IMR-90 (cell line): ENCODE results near the gene IRX1. TPM values are rescaled to one million over a fixed set of nuclear protein-coding genes. Genes with fewer than 3 reads are reported as not detected.

Source experiments
- ATAC-seq: fragments of 200-7000 bp; cut with Tn5 transposase; 2 replicates; pipeline ENCODE4 v1.9.1; 2020; ENCODE audit warnings: low read depth, mild to moderate bottlenecking, moderate library complexity
- BruUV-seq: library from RNA; stranded (reverse); fragments of 400-500 nt; replicated peaks from 2 replicates; lab custom pipeline; 2021; lab: Mats Ljungman, UMichigan
- CTCF ChIA-PET: fragments of 300-600 bp; formaldehyde crosslinking; extraction: SDS; loops from one replicate; lab custom pipeline; 2021; ENCODE audit warnings: antibody characterized with exemption; lab: Yijun Ruan, JAX
- POLR2A ChIA-PET: fragments of 300-600 bp; sonication (Branson Sonifier 250); formaldehyde crosslinking; loops from one replicate; lab custom pipeline; 2022; ENCODE audit warnings: antibody characterized with exemption; ENCODE audit not compliant: unreplicated experiment; lab: Charles Lee
- DNase-seq: peaks from one replicate; pipeline ENCODE4 v3.0.0; 2013
- H2AFZ ChIP-seq: replicated peaks from 2 replicates; pipeline ENCODE3; 2013; ENCODE audit warnings: low read length, mild to moderate bottlenecking; ENCODE audit not compliant: poor library complexity
- H2AK5ac ChIP-seq: 2 replicates; pipeline ENCODE4 v1.6.1; 2013; ENCODE audit warnings: low read depth, low read length, inconsistent platforms
- H2AK9ac ChIP-seq: replicated peaks from 2 replicates; pipeline ENCODE3; 2013; ENCODE audit warnings: mild to moderate bottlenecking, low read depth, low read length, moderate library complexity; ENCODE audit not compliant: poor library complexity
- H2BK120ac ChIP-seq: 2 replicates; pipeline ENCODE4 v1.6.1; 2013; ENCODE audit warnings: low read depth, low read length, inconsistent platforms
- H2BK15ac ChIP-seq: 3 replicates; pipeline ENCODE4 v1.6.1; 2013; ENCODE audit warnings: low read depth, low read length, inconsistent platforms
- H2BK20ac ChIP-seq: 2 replicates; pipeline ENCODE4 v1.6.1; 2013; ENCODE audit warnings: low read depth, mild to moderate bottlenecking, inconsistent platforms, low read length, moderate library complexity
- H2BK5ac ChIP-seq: 2 replicates; pipeline ENCODE4 v1.6.1; 2013; ENCODE audit warnings: mild to moderate bottlenecking, low read depth, low read length, inconsistent platforms; ENCODE audit not compliant: poor library complexity, severe bottlenecking
- H3K14ac ChIP-seq: replicated peaks from 2 replicates; pipeline ENCODE4 v1.6.1; 2013; ENCODE audit warnings: low read depth, low read length, inconsistent platforms
- H3K18ac ChIP-seq: 2 replicates; pipeline ENCODE4 v1.6.1; 2013; ENCODE audit warnings: low read depth, low read length, control low read depth
- H3K23ac ChIP-seq: 2 replicates; pipeline ENCODE4 v1.6.1; 2013; ENCODE audit warnings: low read depth, low read length, inconsistent platforms
- H3K27ac ChIP-seq: 2 replicates; pipeline ENCODE4 v1.5.1; 2013; ENCODE audit warnings: mild to moderate bottlenecking, control low read depth, low read length; ENCODE audit not compliant: insufficient read depth
- H3K27me3 ChIP-seq: 2 replicates; pipeline ENCODE4 v1.6.1; 2013; ENCODE audit warnings: low read length; ENCODE audit not compliant: control insufficient read depth, insufficient read depth
- H3K36me3 ChIP-seq: 2 replicates; pipeline ENCODE4 v1.6.1; 2013; ENCODE audit warnings: low read length, mixed read lengths; ENCODE audit not compliant: control insufficient read depth, insufficient read depth
- H3K4ac ChIP-seq: 2 replicates; pipeline ENCODE4 v1.6.1; 2013; ENCODE audit warnings: low read depth, low read length, inconsistent platforms
- H3K4me1 ChIP-seq: 2 replicates; pipeline ENCODE4 v1.6.1; 2013; ENCODE audit warnings: low read length, mixed read lengths; ENCODE audit not compliant: control insufficient read depth, insufficient read depth
- H3K4me2 ChIP-seq: 2 replicates; pipeline ENCODE4 v1.6.1; 2013; ENCODE audit warnings: low read depth, mild to moderate bottlenecking, control low read depth, low read length, moderate library complexity
- H3K4me3 ChIP-seq: 2 replicates; pipeline ENCODE4 v1.5.1; 2013; ENCODE audit warnings: low read depth, mild to moderate bottlenecking, control low read depth, low read length, moderate library complexity; ENCODE audit not compliant: insufficient read depth
- H3K56ac ChIP-seq: 2 replicates; pipeline ENCODE4 v1.6.1; 2013; ENCODE audit warnings: low read length, inconsistent platforms; ENCODE audit not compliant: insufficient read depth; ENCODE audit errors: extremely low read depth
- H3K79me1 ChIP-seq, 2 experiments: 2 replicates each; pipeline ENCODE4 v1.6.1; 2013; ENCODE audit warnings: low read length in 2 of 2, inconsistent platforms in 1 of 2, low read depth in 1 of 2
- H3K9ac ChIP-seq: 2 replicates; pipeline ENCODE4 v1.6.1; 2013; ENCODE audit warnings: low read depth, low read length, control low read depth
- H3K9me1 ChIP-seq: 2 replicates; pipeline ENCODE4 v1.6.1; 2013; ENCODE audit warnings: low read length, inconsistent platforms; ENCODE audit not compliant: insufficient read depth
- H3K9me3 ChIP-seq: 2 replicates; pipeline ENCODE4 v1.6.1; 2013; ENCODE audit warnings: low read length; ENCODE audit not compliant: control insufficient read depth, insufficient read depth
- H4K20me1 ChIP-seq: 2 replicates; pipeline ENCODE4 v1.6.1; 2013; ENCODE audit warnings: low read length, inconsistent platforms; ENCODE audit not compliant: insufficient read depth
- H4K5ac ChIP-seq: 2 replicates; pipeline ENCODE4 v1.6.1; 2013; ENCODE audit warnings: mild to moderate bottlenecking, low read depth, low read length, control low read depth
- H4K8ac ChIP-seq, 2 experiments: 2 replicates each; pipeline ENCODE4 v1.6.1; 2013; ENCODE audit warnings: low read depth in 2 of 2, low read length in 2 of 2, control low read depth in 1 of 2, inconsistent platforms in 1 of 2
- H4K91ac ChIP-seq: 2 replicates; pipeline ENCODE4 v1.6.1; 2013; ENCODE audit warnings: low read depth, low read length, inconsistent platforms; ENCODE audit not compliant: insufficient read depth
- BHLHE40 ChIP-seq: fragments of 150-350 bp; IDR thresholded peaks from 2 replicates; pipeline ENCODE4 v1.6.1; 2016; ENCODE audit warnings: mild to moderate bottlenecking, low read depth, low read length
- CEBPB ChIP-seq: IDR thresholded peaks from 2 replicates; pipeline ENCODE4 v1.6.1; 2012; ENCODE audit warnings: low read depth, low read length, improper control_type of control experiment
- CHD1 ChIP-seq: IDR thresholded peaks from 2 replicates; pipeline ENCODE4 v1.6.1; 2012; ENCODE audit warnings: low read depth, low read length, improper control_type of control experiment
- FOS ChIP-seq: fragments of 150-350 bp; IDR thresholded peaks from 2 replicates; pipeline ENCODE4 v1.6.1; 2016; ENCODE audit warnings: low read depth, low read length
- MAFK ChIP-seq: IDR thresholded peaks from 2 replicates; pipeline ENCODE4 v1.6.1; 2012; ENCODE audit warnings: low read depth, low read length, improper control_type of control experiment
- MAZ ChIP-seq: IDR thresholded peaks from 2 replicates; pipeline ENCODE4 v1.6.1; 2012; ENCODE audit warnings: low read depth, mild to moderate bottlenecking, low read length, improper control_type of control experiment, moderate library complexity, borderline replicate concordance
- MXI1 ChIP-seq: IDR thresholded peaks from 2 replicates; pipeline ENCODE4 v1.6.1; 2012; ENCODE audit warnings: low read depth, mild to moderate bottlenecking, low read length, moderate library complexity, borderline replicate concordance
- NFE2L2 ChIP-seq: fragments of 150-350 bp; IDR thresholded peaks from 2 replicates; pipeline ENCODE4 v1.6.1; 2016; ENCODE audit warnings: low read depth, mild to moderate bottlenecking, low read length
- POLR2A ChIP-seq: IDR thresholded peaks from 2 replicates; pipeline ENCODE4 v1.6.1; 2012; ENCODE audit warnings: mild to moderate bottlenecking, low read depth, low read length
- RAD21 ChIP-seq: IDR thresholded peaks from 2 replicates; pipeline ENCODE4 v1.6.1; 2012; ENCODE audit warnings: low read length, improper control_type of control experiment
- RCOR1 ChIP-seq: IDR thresholded peaks from 2 replicates; pipeline ENCODE4 v1.6.1; 2012; ENCODE audit warnings: mild to moderate bottlenecking, low read length, improper control_type of control experiment; ENCODE audit not compliant: insufficient replicate concordance
- RFX5 ChIP-seq: IDR thresholded peaks from 2 replicates; pipeline ENCODE4 v1.8.0; 2012; ENCODE audit warnings: low read depth, mild to moderate bottlenecking, low read length, moderate library complexity
- SMC3 ChIP-seq: fragments of 150-350 bp; IDR thresholded peaks from 2 replicates; pipeline ENCODE4 v1.6.1; 2016; ENCODE audit warnings: low read depth, mild to moderate bottlenecking, antibody characterized with exemption, low read length, moderate library complexity
- WGBS, 2 experiments: methylation state at CpG; one replicate each; pipeline versions ENCODE4 v1.1.5 to v1.1.7; 2013; ENCODE audit warnings: missing lambda C conversion rate in 2 of 2; ENCODE audit not compliant: insufficient read length in 1 of 2; ENCODE audit errors: extremely low coverage in 2 of 2; 5-methylcytosine and 5-hydroxymethylcytosine counted together
- dilution Hi-C: fragments of 300-500 bp; cut with HindIII; formaldehyde crosslinking; loops from one replicate; pipeline ENCODE4 v1.14.3; 2018; ENCODE audit warnings: low sequenced_read_pairs; ENCODE audit not compliant: unreplicated experiment
- in situ Hi-C: fragments of 300-500 bp; cut with MboI; formaldehyde crosslinking; loops from 3 replicates; pipeline ENCODE4 v1.14.3; 2019; ENCODE audit warnings: low sequenced_read_pairs, inconsistent platforms, mixed read lengths
- intact Hi-C: fragments of 100-400 bp; cut with micrococcal nuclease; formaldehyde crosslinking; loops from 2 replicates; pipeline ENCODE4 v1.10.0; 2022
- polyA plus RNA-seq, 3 experiments: library from polyadenylated mRNA; depleted of rRNA; stranded (reverse); fragments of >200 nt; gene quantifications; 2 replicates each; pipeline ENCODE4 v1.2.3, GENCODE V29; 2012; ENCODE audit warnings: low replicate concordance in 1 of 3
- total RNA-seq: library from RNA; depleted of rRNA; stranded (reverse); fragments of >200 nt; gene quantifications from 2 replicates; pipeline ENCODE4 v1.2.3, GENCODE V29; 2012
- TF ChIP-seq, protein P1 (sequence below): fragments of 150-350 bp; IDR thresholded peaks from 2 replicates; pipeline ENCODE4 v1.6.1; 2016; ENCODE audit warnings: low read depth, mild to moderate bottlenecking, low read length, moderate library complexity, borderline replicate concordance
- TF ChIP-seq, protein P2 (sequence below): fragments of 150-350 bp; IDR thresholded peaks from 2 replicates; pipeline ENCODE4 v1.6.1; 2017; ENCODE audit warnings: mild to moderate bottlenecking, antibody characterized with exemption, low read length, low read depth

IRX1 gene
- total and polyA plus RNA-seq, 2 of the 4 experiments (the other 2 are of a cell fraction), result not detected

DNA sequence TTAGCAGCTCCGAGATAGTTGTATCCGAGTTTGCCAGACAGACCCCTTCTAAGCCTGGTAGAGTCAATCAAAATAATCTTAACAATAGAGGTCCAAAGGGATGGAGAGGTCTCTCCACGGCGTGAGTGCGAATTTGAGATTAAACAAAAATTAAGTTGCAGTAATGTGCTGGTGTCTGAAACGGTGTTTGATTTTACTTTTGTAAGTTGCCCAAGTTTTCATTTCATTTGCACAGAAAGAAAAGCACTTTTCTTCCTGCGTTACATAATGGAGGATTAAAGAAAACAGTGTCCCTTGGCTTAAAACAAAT lies 1.2 kb downstream of the IRX1 start:
- no peaks in the 10 kb centered on the region for H4K20me1 ChIP-seq
- no peak overlapping the region for H3K4me2 ChIP-seq
- BruUV-seq, result no TSS peak

More for the DNA sequence above, 1.2 kb downstream of the IRX1 start:
- DNase-seq, result no peak
- ChIA-PET CTCF (no interaction called here), POLR2A (no interaction called here)
- no peak overlapping the region for H4K5ac ChIP-seq
- H3K4me3 ChIP-seq, result no peak overlapping the region
- H3K27me3 ChIP-seq, result peaks cover 68% of the 10 kb centered on the region
- H3K56ac ChIP-seq, result no peak overlapping the region
- TF ChIP-seq MXI1 (no peak), CHD1 (no peak), RCOR1 (no peak), BHLHE40 (no peak), POLR2A (no peak), MAFK (no peak), RFX5 (no peak), FOS (no peak), SMC3 (no peak), CEBPB (no peak), NFE2L2 (no peak), RAD21 (no peak), MAZ (no peak)
- TF ChIP-seq, protein P1, sequence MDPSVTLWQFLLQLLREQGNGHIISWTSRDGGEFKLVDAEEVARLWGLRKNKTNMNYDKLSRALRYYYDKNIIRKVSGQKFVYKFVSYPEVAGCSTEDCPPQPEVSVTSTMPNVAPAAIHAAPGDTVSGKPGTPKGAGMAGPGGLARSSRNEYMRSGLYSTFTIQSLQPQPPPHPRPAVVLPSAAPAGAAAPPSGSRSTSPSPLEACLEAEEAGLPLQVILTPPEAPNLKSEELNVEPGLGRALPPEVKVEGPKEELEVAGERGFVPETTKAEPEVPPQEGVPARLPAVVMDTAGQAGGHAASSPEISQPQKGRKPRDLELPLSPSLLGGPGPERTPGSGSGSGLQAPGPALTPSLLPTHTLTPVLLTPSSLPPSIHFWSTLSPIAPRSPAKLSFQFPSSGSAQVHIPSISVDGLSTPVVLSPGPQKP, result no peak
- TF ChIP-seq, protein P2, sequence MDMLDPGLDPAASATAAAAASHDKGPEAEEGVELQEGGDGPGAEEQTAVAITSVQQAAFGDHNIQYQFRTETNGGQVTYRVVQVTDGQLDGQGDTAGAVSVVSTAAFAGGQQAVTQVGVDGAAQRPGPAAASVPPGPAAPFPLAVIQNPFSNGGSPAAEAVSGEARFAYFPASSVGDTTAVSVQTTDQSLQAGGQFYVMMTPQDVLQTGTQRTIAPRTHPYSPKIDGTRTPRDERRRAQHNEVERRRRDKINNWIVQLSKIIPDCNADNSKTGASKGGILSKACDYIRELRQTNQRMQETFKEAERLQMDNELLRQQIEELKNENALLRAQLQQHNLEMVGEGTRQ, result no peak
- no peak overlapping the region for H2BK15ac ChIP-seq
- H3K27ac ChIP-seq, result no peak overlapping the region
- in situ Hi-C loops, result no loop called here
- no peak overlapping the region for H3K23ac ChIP-seq
- no CpG with 5 or more reads among the region's 7 CpGs for WGBS, 2 experiments
- dilution Hi-C loops, result no loop called here
- H2BK120ac ChIP-seq, result no peak overlapping the region
- H2BK20ac ChIP-seq, result no peak overlapping the region
- H3K18ac ChIP-seq, result no peak overlapping the region
- no peak overlapping the region for H4K91ac ChIP-seq
- intact Hi-C loops, result no loop called here
- H2AK5ac ChIP-seq, result no peak overlapping the region
- H3K14ac ChIP-seq, result no peak overlapping the region
- no peak overlapping the region for H2BK5ac ChIP-seq
- H2AFZ ChIP-seq, result no peak overlapping the region
- H4K8ac ChIP-seq, result no peak overlapping the region
- H3K9me3 ChIP-seq, result no peaks in the 10 kb centered on the region
- H3K4me1 ChIP-seq, result no peaks in the 10 kb centered on the region
- H3K36me3 ChIP-seq, result no peaks in the 10 kb centered on the region
- no peaks in the 10 kb centered on the region for H3K9me1 ChIP-seq
- no peak overlapping the region for H3K4ac ChIP-seq
- ATAC-seq, result no peak
- H3K79me1 ChIP-seq, result no peaks in the 10 kb centered on the region
- H3K9ac ChIP-seq, result no peak overlapping the region
- no peak overlapping the region for H2AK9ac ChIP-seq
